ENCODE data around the gene ACOT2. TPM values are rescaled to one million over a fixed set of nuclear protein-coding genes. Genes with fewer than 3 reads are reported as not detected.

The ACOT2 gene
- total and polyA plus RNA-seq, 8 donors = 24.4 to 44.5 (median 29.1) TPM

DNA sequence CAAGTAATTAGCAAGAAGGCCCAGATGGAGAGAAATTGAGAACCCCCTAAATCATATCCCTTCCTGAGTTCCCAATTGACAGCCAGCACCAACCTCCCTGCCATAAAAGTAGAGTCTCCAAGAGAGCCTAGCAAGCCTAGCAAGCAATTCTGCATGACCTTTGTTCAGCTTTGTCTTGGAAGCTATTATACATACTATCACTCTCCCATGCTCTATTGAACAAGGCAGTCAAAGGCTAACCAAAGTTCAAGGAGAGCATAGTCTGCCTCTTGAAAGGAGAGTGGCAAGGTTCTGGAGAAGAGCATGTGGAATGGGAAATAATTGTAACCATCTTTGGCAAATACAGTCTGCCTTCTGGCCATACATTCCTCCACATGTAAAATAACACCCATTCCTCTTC, 30.5 kb downstream of the ACOT2 start:
- TF ChIP-seq, protein P1, sequence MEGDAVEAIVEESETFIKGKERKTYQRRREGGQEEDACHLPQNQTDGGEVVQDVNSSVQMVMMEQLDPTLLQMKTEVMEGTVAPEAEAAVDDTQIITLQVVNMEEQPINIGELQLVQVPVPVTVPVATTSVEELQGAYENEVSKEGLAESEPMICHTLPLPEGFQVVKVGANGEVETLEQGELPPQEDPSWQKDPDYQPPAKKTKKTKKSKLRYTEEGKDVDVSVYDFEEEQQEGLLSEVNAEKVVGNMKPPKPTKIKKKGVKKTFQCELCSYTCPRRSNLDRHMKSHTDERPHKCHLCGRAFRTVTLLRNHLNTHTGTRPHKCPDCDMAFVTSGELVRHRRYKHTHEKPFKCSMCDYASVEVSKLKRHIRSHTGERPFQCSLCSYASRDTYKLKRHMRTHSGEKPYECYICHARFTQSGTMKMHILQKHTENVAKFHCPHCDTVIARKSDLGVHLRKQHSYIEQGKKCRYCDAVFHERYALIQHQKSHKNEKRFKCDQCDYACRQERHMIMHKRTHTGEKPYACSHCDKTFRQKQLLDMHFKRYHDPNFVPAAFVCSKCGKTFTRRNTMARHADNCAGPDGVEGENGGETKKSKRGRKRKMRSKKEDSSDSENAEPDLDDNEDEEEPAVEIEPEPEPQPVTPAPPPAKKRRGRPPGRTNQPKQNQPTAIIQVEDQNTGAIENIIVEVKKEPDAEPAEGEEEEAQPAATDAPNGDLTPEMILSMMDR (IDR thresholded peaks at IDR 0.05) = no peak
- H3K4me3 ChIP-seq = no peak overlapping the region
- H3K9me3 ChIP-seq = no peaks in the 10 kb centered on the region
- ATAC-seq = no peak
- DNase-seq = no peak
- intact Hi-C loops (cut with DNase I) = no loop called here
- no peaks in the 10 kb centered on the region for H3K27me3 ChIP-seq
- H3K27ac ChIP-seq = no peak overlapping the region
- H3K36me3 ChIP-seq = no peaks in the 10 kb centered on the region
- H3K4me1 ChIP-seq = no peaks in the 10 kb centered on the region

DNA sequence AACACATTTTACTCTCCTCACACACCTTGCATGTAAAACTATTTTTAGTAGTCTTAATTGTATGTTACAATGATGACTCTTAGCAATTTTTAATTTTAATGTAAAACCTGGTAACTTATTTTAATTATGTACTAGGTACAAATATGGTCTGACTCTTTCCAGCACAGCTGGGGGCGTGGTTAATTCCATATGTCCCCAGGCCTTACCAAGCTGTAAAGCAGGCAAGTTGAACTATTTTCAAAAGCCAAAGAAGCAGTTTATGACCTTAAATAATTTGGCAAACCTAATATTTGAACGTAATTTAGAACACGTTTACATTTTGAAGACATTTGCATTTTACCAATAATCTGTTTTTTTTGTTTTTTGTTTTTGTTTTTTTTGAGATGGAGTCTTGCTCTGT, 34.0 kb downstream of the ACOT2 start:
- H3K27me3 ChIP-seq = no peaks in the 10 kb centered on the region
- H3K9me3 ChIP-seq = no peaks in the 10 kb centered on the region
- TF ChIP-seq, protein P1 (IDR thresholded peaks at IDR 0.05) = no peak
- ATAC-seq = no peak
- H3K4me3 ChIP-seq = no peak overlapping the region
- DNase-seq = no peak
- H3K27ac ChIP-seq = no peak overlapping the region
- no peaks in the 10 kb centered on the region for H3K36me3 ChIP-seq
- intact Hi-C loops (cut with DNase I) = no loop called here
- H3K4me1 ChIP-seq = no peaks in the 10 kb centered on the region

DNA sequence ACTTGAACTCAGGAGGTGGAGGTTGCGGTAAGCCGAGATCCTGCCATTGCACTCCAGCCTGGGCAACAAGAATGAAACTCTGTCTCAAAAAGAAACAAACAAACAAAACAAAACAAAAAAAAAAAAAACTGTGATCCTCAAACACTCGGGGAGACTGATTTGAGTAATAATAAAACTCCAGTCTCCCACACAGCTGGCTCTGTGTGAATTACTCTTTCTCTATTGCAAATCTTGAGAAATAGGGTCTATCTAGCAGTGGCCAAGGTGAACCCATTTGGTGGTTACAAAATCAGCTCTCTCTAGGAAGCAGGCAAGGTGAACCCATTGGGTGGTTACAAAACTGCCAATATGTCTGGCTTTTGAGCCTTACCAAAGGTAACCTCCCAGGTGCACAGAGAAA, 37.3 kb downstream of the ACOT2 start:
- Histone ChIP-seq H3K36me3 (no peaks in the 10 kb centered on the region), H3K4me1 (no peaks in the 10 kb centered on the region), H3K9me3 (no peaks in the 10 kb centered on the region), H3K27ac (no peak overlapping the region), H3K4me3 (no peak overlapping the region), H3K27me3 (no peaks in the 10 kb centered on the region)
- intact Hi-C loops (cut with DNase I) = no loop called here
- TF ChIP-seq, protein P1 (IDR thresholded peaks at IDR 0.05) = no peak
- ATAC-seq (no peak), DNase-seq (no peak)

DNA sequence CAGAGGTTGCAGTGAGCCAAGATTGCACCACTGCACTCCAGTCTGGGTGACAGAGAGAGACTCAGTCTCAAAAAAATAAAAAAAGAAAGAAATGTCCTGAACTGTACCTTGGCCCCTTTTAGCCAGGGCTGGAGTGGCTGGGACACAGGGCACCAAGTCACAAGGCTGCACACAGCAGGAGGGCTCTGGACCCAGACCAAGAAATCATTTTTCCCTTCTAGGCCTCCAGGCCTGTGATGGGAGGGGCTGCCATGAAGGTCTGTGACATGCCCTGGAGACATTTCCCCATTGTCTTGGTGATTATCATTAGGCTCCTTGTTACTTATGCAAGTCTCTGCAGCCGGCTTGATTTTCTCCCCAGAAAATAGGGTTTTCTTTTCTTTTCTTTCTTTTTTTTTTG, 38.2 kb downstream of the ACOT2 start:
- Histone ChIP-seq H3K9me3 (no peaks in the 10 kb centered on the region), H3K4me1 (peaks cover 0 to 5% of the 10 kb centered on the region in 2 donors), H3K36me3 (no peaks in the 10 kb centered on the region), H3K4me3 (no peak overlapping the region), H3K27ac (no peak overlapping the region), H3K27me3 (peaks cover 0 to 7% of the 10 kb centered on the region in 2 donors)
- DNase-seq (no peak), ATAC-seq (no peak)
- TF ChIP-seq, protein P1 (IDR thresholded peaks at IDR 0.05) = no peak
- intact Hi-C loops (cut with DNase I) = no loop called here

DNA sequence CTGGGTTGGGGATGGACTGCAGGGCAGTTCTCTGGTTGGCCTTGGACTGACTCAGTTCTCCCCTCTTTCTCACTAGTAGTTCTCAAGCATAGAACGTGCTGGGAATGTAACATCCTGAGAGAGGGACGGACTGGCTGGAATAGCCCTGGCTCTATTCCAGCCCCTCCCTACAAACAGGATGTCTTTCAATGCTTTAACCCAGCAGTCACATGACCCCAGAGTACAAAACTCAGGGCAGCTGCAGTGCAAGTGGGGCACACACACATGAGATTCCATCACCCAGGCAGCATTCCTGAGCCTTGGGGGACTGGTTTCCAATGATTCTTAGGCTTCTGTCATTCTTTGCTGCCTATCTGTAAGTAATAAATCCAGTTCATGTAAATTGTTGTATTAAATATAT, 41.7 kb downstream of the ACOT2 start:
- intact Hi-C loops (cut with DNase I) = no loop called here
- DNase-seq = no peak
- ATAC-seq = no peak
- Histone ChIP-seq H3K27me3 (peaks cover 0 to 22% of the 10 kb centered on the region in 2 donors), H3K4me1 (peaks cover 0 to 9% of the 10 kb centered on the region in 2 donors), H3K4me3 (no peak overlapping the region), H3K36me3 (no peaks in the 10 kb centered on the region), H3K27ac (no peak overlapping the region), H3K9me3 (no peaks in the 10 kb centered on the region)
- TF ChIP-seq, protein P1 (IDR thresholded peaks at IDR 0.05) = no peak

Data from left lung (tissue), 10 donors.